H1 (cell line): ENCODE data around the gene TLX1. TPM values are rescaled to one million over a fixed set of nuclear protein-coding genes. Genes with fewer than 3 reads are reported as not detected.

Experiments
- CTCF ChIA-PET: fragments of 300-600 bp; sonication (Branson Sonifier 250); formaldehyde crosslinking; loops from one replicate; lab custom pipeline; 2021; ENCODE audit not compliant: partially characterized antibody; lab: Charles Lee
- POLR2A ChIA-PET: fragments of 300-600 bp; sonication (Branson Sonifier 250); formaldehyde crosslinking; loops from one replicate; lab custom pipeline; 2021; ENCODE audit warnings: inconsistent platforms; ENCODE audit not compliant: partially characterized antibody; lab: Charles Lee
- DNase-seq, 2 experiments: peaks; one replicate each; pipeline versions ENCODE4 v3.0.0 to v3.0.0-alpha.2; 2010 to 2022; ENCODE audit warnings: low spot score in 2 of 2, low read depth in 1 of 2, mixed read lengths in 1 of 2
- FAIRE-seq: peaks from 2 replicates; lab custom pipeline; 2011; peaks lifted over from hg19 to GRCh38; lab: Jason Lieb, UNC
- H2AFZ ChIP-seq: 2 replicates; pipeline ENCODE4 v1.8.1; 2012; ENCODE audit warnings: low read length, inconsistent platforms
- H2AK5ac ChIP-seq: 2 replicates; pipeline ENCODE4 v1.6.1; 2013; ENCODE audit warnings: low read depth, low read length
- H2BK120ac ChIP-seq: replicated peaks from 2 replicates; pipeline ENCODE3; 2013; ENCODE audit warnings: low read depth, low read length, inconsistent platforms
- H2BK12ac ChIP-seq: 2 replicates; pipeline ENCODE4 v1.6.1; 2013; ENCODE audit warnings: low read depth, low read length
- H2BK15ac ChIP-seq: 2 replicates; pipeline ENCODE4 v1.6.1; 2013; ENCODE audit warnings: low read length
- H2BK20ac ChIP-seq: 2 replicates; pipeline ENCODE4 v1.6.1; 2013; ENCODE audit warnings: low read length
- H2BK5ac ChIP-seq: 2 replicates; pipeline ENCODE4 v1.6.1; 2013; ENCODE audit warnings: low read depth, low read length
- H3K14ac ChIP-seq: 2 replicates; pipeline ENCODE4 v1.6.1; 2013; ENCODE audit warnings: inconsistent platforms; ENCODE audit not compliant: insufficient read length
- H3K18ac ChIP-seq: 2 replicates; pipeline ENCODE4 v1.6.1; 2013; ENCODE audit warnings: low read length; ENCODE audit errors: extremely low read depth
- H3K23ac ChIP-seq: 2 replicates; pipeline ENCODE4 v1.6.1; 2013; ENCODE audit warnings: inconsistent platforms; ENCODE audit not compliant: insufficient read length
- H3K23me2 ChIP-seq: 2 replicates; pipeline ENCODE4 v1.6.1; 2013; ENCODE audit warnings: low read depth, low read length
- H3K27ac ChIP-seq: 2 replicates; pipeline ENCODE4 v1.6.1; 2011; ENCODE audit warnings: low read depth, low read length, inconsistent platforms
- H3K27me3 ChIP-seq, 4 experiments: replicated peaks in 1 of 4; 1 replicate in 1 of 4; 2 replicates in 3 of 4; pipeline versions ENCODE4 v1.6.1 to v1.8.1; 2011 to 2013; ENCODE audit warnings: low read length in 3 of 4, mild to moderate bottlenecking in 3 of 4, inconsistent platforms in 2 of 4, mixed read lengths in 2 of 4, moderate library complexity in 1 of 4; ENCODE audit not compliant: control insufficient read depth in 3 of 4, insufficient read depth in 3 of 4; ENCODE audit errors: extremely low read depth in 1 of 4
- H3K36me3 ChIP-seq, 4 experiments: 2 replicates each; pipeline versions ENCODE4 v1.6.1 to v1.8.1; 2011 to 2013; ENCODE audit warnings: mild to moderate bottlenecking in 4 of 4, low read length in 3 of 4, moderate library complexity in 2 of 4, control low read depth in 1 of 4, inconsistent platforms in 1 of 4; ENCODE audit not compliant: insufficient read depth in 4 of 4, control insufficient read depth in 2 of 4
- H3K4ac ChIP-seq: replicated peaks from 2 replicates; pipeline ENCODE3; 2013; ENCODE audit warnings: low read length, low read depth, mixed read lengths, inconsistent platforms; ENCODE audit not compliant: insufficient read length
- H3K4me1 ChIP-seq, 4 experiments: replicated peaks in 1 of 4; 1 replicate in 1 of 4; 2 replicates in 3 of 4; pipeline versions ENCODE4 v1.6.1 to v1.8.1; 2011 to 2013; ENCODE audit warnings: low read length in 3 of 4, inconsistent platforms in 2 of 4, mixed read lengths in 1 of 4; ENCODE audit not compliant: insufficient read depth in 4 of 4, control insufficient read depth in 3 of 4
- H3K4me2 ChIP-seq, 2 experiments: 2 replicates each; pipeline versions ENCODE4 v1.6.1 to v1.8.1; 2011 to 2013; ENCODE audit warnings: low read depth in 2 of 2, low read length in 2 of 2, control low read depth in 1 of 2, inconsistent platforms in 1 of 2, mild to moderate bottlenecking in 1 of 2; ENCODE audit not compliant: insufficient read depth in 1 of 2
- H3K4me3 ChIP-seq, 4 experiments: fragments of 200-600, 300-600 bp in 1 of 4; sonication (generic), shearing (Covaris generic), sonication (Bioruptor Twin) in 1 of 4; 2 replicates each; pipeline versions ENCODE4 v1.5.1 to v1.8.1; 2011 to 2016; ENCODE audit warnings: low read length in 4 of 4, low read depth in 3 of 4, control low read depth in 2 of 4, inconsistent platforms in 2 of 4, mild to moderate bottlenecking in 2 of 4, mixed read lengths in 1 of 4, moderate library complexity in 1 of 4; ENCODE audit not compliant: insufficient read depth in 2 of 4; ENCODE audit errors: extremely low read depth in 1 of 4
- H3K56ac ChIP-seq: replicated peaks from 2 replicates; pipeline ENCODE3; 2013; ENCODE audit warnings: low read depth, mild to moderate bottlenecking, mixed read lengths, low read length, inconsistent platforms; ENCODE audit not compliant: insufficient read length
- H3K79me1 ChIP-seq: 2 replicates; pipeline ENCODE4 v1.6.1; 2013; ENCODE audit warnings: low read depth, low read length, control low read depth
- H3K79me2 ChIP-seq, 2 experiments: 2 replicates each; pipeline versions ENCODE4 v1.6.1 to v1.8.1; 2012 to 2013; ENCODE audit warnings: low read length in 2 of 2, mild to moderate bottlenecking in 2 of 2, inconsistent platforms in 1 of 2; ENCODE audit not compliant: insufficient read depth in 2 of 2, control insufficient read depth in 1 of 2
- H3K9ac ChIP-seq, 4 experiments: replicated peaks in 1 of 4; 1 replicate in 1 of 4; 2 replicates in 3 of 4; pipeline versions ENCODE4 v1.6.1 to v1.8.1; 2011 to 2013; ENCODE audit warnings: low read depth in 3 of 4, low read length in 3 of 4, control low read depth in 2 of 4, mild to moderate bottlenecking in 2 of 4, moderate library complexity in 2 of 4, inconsistent platforms in 1 of 4; ENCODE audit errors: extremely low read depth in 1 of 4
- H3K9me3 ChIP-seq, 2 experiments: 2 replicates each; pipeline versions ENCODE4 v1.6.1 to v1.8.1; 2012 to 2013; ENCODE audit warnings: mild to moderate bottlenecking in 2 of 2, moderate library complexity in 2 of 2, control low read depth in 1 of 2, inconsistent platforms in 1 of 2, low read depth in 1 of 2, low read length in 1 of 2, mixed read lengths in 1 of 2; ENCODE audit not compliant: insufficient read depth in 2 of 2
- H4K20me1 ChIP-seq, 2 experiments: replicated peaks in 1 of 2; 2 replicates each; pipeline versions ENCODE3 to v1.8.1; 2011 to 2013; ENCODE audit warnings: inconsistent platforms in 2 of 2, low read length in 2 of 2, mild to moderate bottlenecking in 1 of 2; ENCODE audit not compliant: insufficient read depth in 2 of 2, control insufficient read depth in 1 of 2
- H4K5ac ChIP-seq: 2 replicates; pipeline ENCODE4 v1.6.1; 2013; ENCODE audit warnings: low read length, low read depth, mixed read lengths, inconsistent platforms; ENCODE audit not compliant: insufficient read length
- H4K8ac ChIP-seq: 2 replicates; pipeline ENCODE4 v1.8.0; 2013; ENCODE audit warnings: mild to moderate bottlenecking, moderate library complexity, low read length, inconsistent platforms; ENCODE audit not compliant: insufficient read depth; ENCODE audit errors: extremely low read depth
- H4K91ac ChIP-seq: replicated peaks from 2 replicates; pipeline ENCODE3; 2013; ENCODE audit warnings: low read length, mixed read lengths, inconsistent platforms; ENCODE audit not compliant: insufficient read length
- ASH2L ChIP-seq: fragments of 200-600, 300-600 bp; sonication (generic); IDR thresholded peaks from one replicate; pipeline ENCODE4 v1.7.1; 2017; ENCODE audit warnings: low read length
- BACH1 ChIP-seq: IDR thresholded peaks from 2 replicates; pipeline ENCODE4 v1.6.1; 2012; ENCODE audit warnings: low read length, improper control_type of control experiment
- CHD1 ChIP-seq: IDR thresholded peaks from 2 replicates; pipeline ENCODE4 v1.6.1; 2012; ENCODE audit warnings: low read depth, low read length, improper control_type of control experiment
- CHD2 ChIP-seq: IDR thresholded peaks from 2 replicates; pipeline ENCODE4 v1.6.1; 2012; ENCODE audit warnings: low read length, improper control_type of control experiment
- GABPA ChIP-seq: IDR thresholded peaks from 2 replicates; pipeline ENCODE4 v1.6.1; 2011; ENCODE audit warnings: mild to moderate bottlenecking, low read length, moderate library complexity, borderline replicate concordance; ENCODE audit not compliant: insufficient read depth
- NANOG ChIP-seq: IDR thresholded peaks from 2 replicates; pipeline ENCODE4 v1.6.1; 2011; ENCODE audit warnings: low read length, low read depth, mild to moderate bottlenecking, inconsistent platforms; ENCODE audit not compliant: insufficient read depth, poor library complexity, severe bottlenecking
- NRF1 ChIP-seq: IDR thresholded peaks from 2 replicates; pipeline ENCODE4 v1.6.1; 2011; ENCODE audit warnings: mild to moderate bottlenecking, low read depth, low read length, improper control_type of control experiment
- RNF2 ChIP-seq: fragments of 200-900, 300-1000 bp; sonication (generic); IDR thresholded peaks from 2 replicates; pipeline ENCODE4 v1.7.1; 2016; ENCODE audit warnings: borderline replicate concordance, low read depth, mild to moderate bottlenecking, antibody characterized with exemption, low read length; ENCODE audit not compliant: poor library complexity, severe bottlenecking; ENCODE audit errors: missing control alignments
- SUZ12 ChIP-seq: fragments of 200-600 bp; sonication (generic); IDR thresholded peaks from 2 replicates; pipeline ENCODE4 v1.6.1; 2012; ENCODE audit warnings: mild to moderate bottlenecking, inconsistent platforms, low read length, moderate library complexity, mixed read lengths
- WGBS, 2 experiments: shearing (Covaris generic) in 1 of 2; methylation state at CpG; one replicate each; pipeline versions ENCODE4 v1.1.6 to v1.1.7; 2013 to 2015; ENCODE audit warnings: low lambda C conversion rate in 2 of 2, mixed read lengths in 2 of 2, inconsistent platforms in 1 of 2, low coverage in 1 of 2, missing lambda C conversion rate in 1 of 2; ENCODE audit not compliant: insufficient replicate concordance in 2 of 2, insufficient coverage in 1 of 2, insufficient read length in 1 of 2; ENCODE audit errors: extremely low coverage in 1 of 2, missing lambda C conversion rate in 1 of 2; 5-methylcytosine and 5-hydroxymethylcytosine counted together
- polyA plus RNA-seq, 7 experiments: library from polyadenylated mRNA; depleted of rRNA in 3 of 7; stranded (reverse) in 5 of 7; unstranded in 2 of 7; fragments of >200 nt in 5 of 7; fragments of 200-250 nt in 2 of 7; gene quantifications; 1 replicate in 5 of 7; 2 replicates in 1 of 7; 4 replicates in 1 of 7; pipeline versions ENCODE4 v1.2.1 to v1.2.3, GENCODE V29; 2011 to 2013; ENCODE audit warnings: missing spikeins in 2 of 7, mixed read lengths in 2 of 7
- total RNA-seq: library from RNA; stranded (reverse); fragmentation: NEBNext Ultra II Directional; extraction: Animal tissue kit (Norgen Biotek cat#: 25700); gene quantifications from 2 replicates; pipeline ENCODE4 v1.2.1, GENCODE V29; 2021
- TF ChIP-seq, protein P1 (sequence below), 3 experiments: IDR thresholded peaks; 1 replicate in 2 of 3; 2 replicates in 1 of 3; pipeline versions ENCODE4 v1.5.1 to v1.6.1; 2011; ENCODE audit warnings: low read length in 3 of 3, mild to moderate bottlenecking in 3 of 3, inconsistent platforms in 2 of 3, low read depth in 1 of 3, moderate library complexity in 1 of 3; ENCODE audit not compliant: insufficient read depth in 1 of 3; ENCODE audit errors: control extremely low read depth in 1 of 3

The TLX1 gene
- total and polyA plus RNA-seq, 2 of the 8 experiments (the other 6 are each of a cell fraction or from before 2014, with no cell fraction given): not detected

DNA sequence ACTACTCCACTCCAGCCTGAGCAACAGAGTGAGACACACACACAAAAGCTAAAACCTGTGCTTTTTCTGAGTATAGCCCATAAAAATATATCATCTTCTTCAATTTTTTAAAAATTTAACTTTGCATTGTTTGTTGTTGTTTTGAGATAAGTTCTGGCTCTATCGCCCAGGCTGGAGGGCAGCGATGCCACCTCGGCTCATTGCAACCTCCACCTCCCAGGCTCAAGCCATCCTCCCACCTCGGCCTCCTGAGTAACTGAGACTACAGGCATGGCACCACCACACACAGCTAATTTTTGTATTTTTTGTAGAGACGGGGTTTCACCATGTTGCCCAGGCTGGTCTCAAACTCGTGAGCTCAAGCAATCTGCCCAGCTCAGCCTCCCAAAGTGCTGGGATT lies 14.3 kb upstream of the TLX1 start:
- Histone ChIP-seq H3K14ac (no peak overlapping the region), H2AFZ (no peak overlapping the region), H3K27me3 (peaks cover 32 to 44% (median 40%) of the 10 kb centered on the region in 4 experiments), H2AK5ac (no peak overlapping the region), H3K27ac (no peak overlapping the region), H3K36me3 (no peaks in the 10 kb centered on the region), H4K5ac (no peak overlapping the region), H2BK5ac (no peak overlapping the region), H4K20me1 (peaks cover under 1 to 1% of the 10 kb centered on the region in 2 experiments), H3K56ac (no peak overlapping the region), H4K91ac (no peak overlapping the region), H3K4me3 (no peak overlapping the region), H2BK12ac (no peak overlapping the region), H3K9ac (no peak overlapping the region), H3K79me2 (no peaks in the 10 kb centered on the region), H2BK20ac (no peak overlapping the region), H3K18ac (no peak overlapping the region), H3K4me1 (peaks cover 0 to 5% (median 2%) of the 10 kb centered on the region in 4 experiments; a peak in 4 of 7 replicates)
- POLR2A ChIA-PET: no interaction called here
- FAIRE-seq (no peak), DNase-seq (no peak)
- CTCF ChIA-PET: interaction anchor here (0.9 to 5.1 kb wide), 8 partner anchors 11 to 78 kb away, joined by 3 to 36 read pairs (median 4); no protein-coding TSS in a partner anchor
- TF ChIP-seq NRF1: no peak
- TF ChIP-seq, protein P1, sequence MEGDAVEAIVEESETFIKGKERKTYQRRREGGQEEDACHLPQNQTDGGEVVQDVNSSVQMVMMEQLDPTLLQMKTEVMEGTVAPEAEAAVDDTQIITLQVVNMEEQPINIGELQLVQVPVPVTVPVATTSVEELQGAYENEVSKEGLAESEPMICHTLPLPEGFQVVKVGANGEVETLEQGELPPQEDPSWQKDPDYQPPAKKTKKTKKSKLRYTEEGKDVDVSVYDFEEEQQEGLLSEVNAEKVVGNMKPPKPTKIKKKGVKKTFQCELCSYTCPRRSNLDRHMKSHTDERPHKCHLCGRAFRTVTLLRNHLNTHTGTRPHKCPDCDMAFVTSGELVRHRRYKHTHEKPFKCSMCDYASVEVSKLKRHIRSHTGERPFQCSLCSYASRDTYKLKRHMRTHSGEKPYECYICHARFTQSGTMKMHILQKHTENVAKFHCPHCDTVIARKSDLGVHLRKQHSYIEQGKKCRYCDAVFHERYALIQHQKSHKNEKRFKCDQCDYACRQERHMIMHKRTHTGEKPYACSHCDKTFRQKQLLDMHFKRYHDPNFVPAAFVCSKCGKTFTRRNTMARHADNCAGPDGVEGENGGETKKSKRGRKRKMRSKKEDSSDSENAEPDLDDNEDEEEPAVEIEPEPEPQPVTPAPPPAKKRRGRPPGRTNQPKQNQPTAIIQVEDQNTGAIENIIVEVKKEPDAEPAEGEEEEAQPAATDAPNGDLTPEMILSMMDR (IDR thresholded peaks at IDR 0.05; ENCODE audit: control extremely low read depth in 1 of 3, insufficient read depth in 1 of 3, low read depth in 1 of 3, low read length in 3 of 3): no peak
- no peak for TF ChIP-seq NANOG
- TF ChIP-seq GABPA: no peak
- TF ChIP-seq BACH1: no peak
- no peak for TF ChIP-seq ASH2L
- no peak for TF ChIP-seq RNF2
- TF ChIP-seq CHD1: no peak
- TF ChIP-seq CHD2: no peak
- TF ChIP-seq SUZ12: no peak
- TF ChIP-seq, all 59 proteins: peak for 0
- Histone ChIP-seq H4K8ac (no peak overlapping the region), H2BK120ac (no peak overlapping the region), H2BK15ac (no peak overlapping the region), H3K4me2 (no peak overlapping the region), H3K9me3 (no peaks in the 10 kb centered on the region), H3K4ac (no peak overlapping the region), H3K23me2 (no peaks in the 10 kb centered on the region; the same call in 1 of the 2 replicates), H3K23ac (no peak overlapping the region), H3K79me1 (no peaks in the 10 kb centered on the region)
- 78% methylated on average over 6 of the region's 6 CpGs; no CpG with 5 or more reads in 1 of the 2 experiments for WGBS, 2 experiments
